Hepatocyte (in vitro differentiated cells): ENCODE data around the gene SFMBT2. TPM values are rescaled to one million over a fixed set of nuclear protein-coding genes. Genes with fewer than 3 reads are reported as not detected.

Experiments used
- DNase-seq: peaks from one replicate; pipeline ENCODE4 v3.0.0-alpha.2; 2016; ENCODE audit warnings: low spot score
- H2AFZ ChIP-seq: fragments of 200-600 bp; sonication (generic); 2 replicates; pipeline ENCODE4 v1.6.0; 2016; ENCODE audit warnings: antibody characterized with exemption, mild to moderate bottlenecking
- H3K27ac ChIP-seq: fragments of 200-600 bp; sonication (generic); 2 replicates; pipeline ENCODE4 v1.5.1; 2016; ENCODE audit warnings: mild to moderate bottlenecking
- H3K27me3 ChIP-seq: fragments of 200-600 bp; sonication (generic); 2 replicates; pipeline ENCODE4 v1.6.1; 2016
- H3K36me3 ChIP-seq: fragments of 200-600 bp; sonication (generic); replicated peaks from 2 replicates; pipeline ENCODE4 v1.5.1; 2016; ENCODE audit warnings: low read depth; ENCODE audit not compliant: insufficient read depth
- H3K4me1 ChIP-seq: fragments of 200-600 bp; sonication (generic); 2 replicates; pipeline ENCODE4 v1.5.1; 2016; ENCODE audit warnings: mild to moderate bottlenecking, moderate library complexity; ENCODE audit not compliant: insufficient read depth
- H3K4me2 ChIP-seq: fragments of 200-600 bp; sonication (generic); 2 replicates; pipeline ENCODE4 v1.6.0; 2016
- H3K4me3 ChIP-seq: fragments of 200-600 bp; sonication (generic); 2 replicates; pipeline ENCODE4 v1.5.1; 2016; ENCODE audit warnings: mild to moderate bottlenecking
- H3K79me2 ChIP-seq: fragments of 200-600 bp; sonication (generic); 2 replicates; pipeline ENCODE4 v1.6.0; 2017; ENCODE audit warnings: mild to moderate bottlenecking
- H3K9me2 ChIP-seq: fragments of 200-600 bp; sonication (generic); replicated peaks from 2 replicates; pipeline ENCODE4 v1.6.0; 2017; ENCODE audit warnings: mild to moderate bottlenecking; ENCODE audit not compliant: insufficient read depth
- H3K9me3 ChIP-seq: fragments of 200-600 bp; sonication (generic); 2 replicates; pipeline ENCODE4 v1.5.1; 2016; ENCODE audit warnings: low read depth, mild to moderate bottlenecking
- H4K20me1 ChIP-seq: fragments of 200-600 bp; sonication (generic); 2 replicates; pipeline ENCODE4 v1.6.0; 2016; ENCODE audit warnings: mild to moderate bottlenecking; ENCODE audit not compliant: insufficient read depth, poor library complexity, severe bottlenecking
- EZH2 ChIP-seq: fragments of 200-600 bp; sonication (generic); IDR thresholded peaks from 2 replicates; pipeline ENCODE4 v1.6.1; 2016; ENCODE audit warnings: antibody characterized with exemption, mild to moderate bottlenecking, borderline replicate concordance
- EZH2phosphoT487 ChIP-seq: fragments of 200-600 bp; sonication (generic); IDR thresholded peaks from one replicate; pipeline ENCODE4 v1.6.1; 2018; ENCODE audit warnings: antibody characterized with exemption, mild to moderate bottlenecking, low read depth, moderate library complexity; ENCODE audit not compliant: unreplicated experiment, severe bottlenecking
- WGBS: methylation state at CpG from one replicate; pipeline ENCODE4 v1.1.6; 2016; ENCODE audit warnings: low lambda C conversion rate; ENCODE audit errors: missing lambda C conversion rate; 5-methylcytosine and 5-hydroxymethylcytosine counted together
- polyA plus RNA-seq: library from polyadenylated mRNA; unstranded; fragments of >200 nt; fragmentation: Nextera tagmentation; extraction: Ambion mirVana; gene quantifications from 2 replicates; pipeline ENCODE4 v1.2.1, GENCODE V29; 2016
- total RNA-seq: library from RNA; depleted of rRNA; stranded (reverse); fragments of >200 nt; gene quantifications from 2 replicates; pipeline ENCODE4 v1.2.3, GENCODE V29; 2014
- TF ChIP-seq, protein P1 (sequence below): fragments of 200-600 bp; sonication (generic); IDR thresholded peaks from 2 replicates; pipeline ENCODE4 v1.5.1; 2016; ENCODE audit warnings: antibody characterized with exemption, mild to moderate bottlenecking; ENCODE audit not compliant: poor library complexity

Gene SFMBT2
- total and polyA plus RNA-seq, 2 experiments from 2014 or later: 1.1 to 3.8 TPM

DNA sequence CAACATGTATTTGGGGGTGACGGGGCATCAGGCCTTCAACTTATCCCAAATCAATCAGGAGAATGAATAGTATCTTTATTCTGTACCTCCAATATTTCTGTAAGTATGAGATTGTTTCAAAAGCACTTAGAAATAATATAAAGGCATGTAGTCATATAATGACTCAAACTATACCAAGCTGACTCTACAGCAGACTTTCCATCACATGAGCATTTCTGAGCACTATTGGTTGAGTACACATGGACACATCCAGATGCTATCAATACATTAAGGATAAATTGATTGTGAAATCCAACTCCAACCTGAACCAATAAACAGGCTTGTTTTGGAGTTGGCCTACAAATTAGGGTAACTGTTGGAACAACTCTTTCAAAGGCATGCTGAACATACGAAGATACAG, 229.4 kb downstream of the SFMBT2 start:
- Histone ChIP-seq H3K79me2 (no peaks in the 10 kb centered on the region), H3K27ac (no peak overlapping the region), H3K4me1 (no peaks in the 10 kb centered on the region), H3K9me2 (no peaks in the 10 kb centered on the region), H3K27me3 (no peaks in the 10 kb centered on the region), H2AFZ (no peak overlapping the region), H3K9me3 (no peaks in the 10 kb centered on the region), H3K36me3 (no peaks in the 10 kb centered on the region), H3K4me3 (no peak overlapping the region), H3K4me2 (no peak overlapping the region), H4K20me1 (no peaks in the 10 kb centered on the region)
- TF ChIP-seq EZH2 (no peak), EZH2phosphoT487 (no peak)
- TF ChIP-seq, protein P1, sequence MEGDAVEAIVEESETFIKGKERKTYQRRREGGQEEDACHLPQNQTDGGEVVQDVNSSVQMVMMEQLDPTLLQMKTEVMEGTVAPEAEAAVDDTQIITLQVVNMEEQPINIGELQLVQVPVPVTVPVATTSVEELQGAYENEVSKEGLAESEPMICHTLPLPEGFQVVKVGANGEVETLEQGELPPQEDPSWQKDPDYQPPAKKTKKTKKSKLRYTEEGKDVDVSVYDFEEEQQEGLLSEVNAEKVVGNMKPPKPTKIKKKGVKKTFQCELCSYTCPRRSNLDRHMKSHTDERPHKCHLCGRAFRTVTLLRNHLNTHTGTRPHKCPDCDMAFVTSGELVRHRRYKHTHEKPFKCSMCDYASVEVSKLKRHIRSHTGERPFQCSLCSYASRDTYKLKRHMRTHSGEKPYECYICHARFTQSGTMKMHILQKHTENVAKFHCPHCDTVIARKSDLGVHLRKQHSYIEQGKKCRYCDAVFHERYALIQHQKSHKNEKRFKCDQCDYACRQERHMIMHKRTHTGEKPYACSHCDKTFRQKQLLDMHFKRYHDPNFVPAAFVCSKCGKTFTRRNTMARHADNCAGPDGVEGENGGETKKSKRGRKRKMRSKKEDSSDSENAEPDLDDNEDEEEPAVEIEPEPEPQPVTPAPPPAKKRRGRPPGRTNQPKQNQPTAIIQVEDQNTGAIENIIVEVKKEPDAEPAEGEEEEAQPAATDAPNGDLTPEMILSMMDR: no peak
- no peak for DNase-seq
- WGBS: 89% methylated on average over 2 of the region's 2 CpGs

DNA sequence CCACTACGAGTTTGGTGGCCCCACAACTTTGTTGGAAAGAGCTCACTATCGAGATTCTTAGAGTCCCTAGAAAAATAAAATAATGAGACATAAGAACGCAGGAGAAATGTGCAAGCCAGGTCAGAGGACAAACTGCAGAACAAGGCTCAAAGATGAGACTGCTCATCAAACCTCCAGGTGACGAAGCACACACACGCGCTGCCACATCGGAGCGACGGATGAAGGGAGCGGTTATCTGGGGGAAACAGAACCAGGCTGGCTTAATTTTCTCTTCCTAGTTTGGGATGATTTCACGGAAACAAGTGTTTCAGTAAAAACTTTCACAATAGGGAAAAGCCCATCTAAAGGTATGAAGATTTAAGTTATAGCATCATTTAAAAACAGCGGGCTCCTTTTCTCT, 231.3 kb downstream of the SFMBT2 start:
- H3K4me1 ChIP-seq: no peaks in the 10 kb centered on the region
- H3K36me3 ChIP-seq: no peaks in the 10 kb centered on the region
- 88% methylated on average over 12 of the region's 12 CpGs for WGBS
- no peaks in the 10 kb centered on the region for H3K9me2 ChIP-seq
- no peak overlapping the region for H3K27ac ChIP-seq
- H3K9me3 ChIP-seq: no peaks in the 10 kb centered on the region
- H2AFZ ChIP-seq: no peak overlapping the region
- H3K4me3 ChIP-seq: no peak overlapping the region
- H3K4me2 ChIP-seq: no peak overlapping the region
- no peak for DNase-seq
- no peaks in the 10 kb centered on the region for H4K20me1 ChIP-seq
- TF ChIP-seq EZH2: no peak
- TF ChIP-seq EZH2phosphoT487: no peak
- TF ChIP-seq, protein P1: no peak
- no peaks in the 10 kb centered on the region for H3K79me2 ChIP-seq
- no peaks in the 10 kb centered on the region for H3K27me3 ChIP-seq

DNA sequence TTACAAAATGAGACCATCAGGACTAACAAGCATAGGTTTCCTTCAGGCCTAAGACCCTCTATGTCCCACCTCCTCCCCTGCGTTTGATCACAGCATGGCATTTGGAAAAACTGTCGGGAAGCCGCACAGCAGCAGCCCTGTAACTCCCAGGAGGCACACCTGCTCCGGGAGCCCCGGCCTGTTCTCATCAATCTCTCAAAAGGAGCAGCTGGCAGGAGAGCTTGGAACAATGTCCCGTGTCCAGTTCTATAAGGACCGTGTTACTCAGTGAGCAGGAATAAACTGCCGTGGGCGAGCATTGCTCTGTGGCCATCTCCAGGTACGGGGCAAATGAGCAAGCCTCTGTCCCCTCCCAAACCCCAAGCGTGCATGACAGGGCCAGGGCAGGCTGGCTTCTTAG, 236.9 kb downstream of the SFMBT2 start:
- Histone ChIP-seq H3K9me3 (no peaks in the 10 kb centered on the region), H3K4me3 (no peak overlapping the region), H3K4me2 (no peak overlapping the region), H3K4me1 (no peaks in the 10 kb centered on the region), H3K27ac (no peak overlapping the region), H2AFZ (no peak overlapping the region), H3K9me2 (no peaks in the 10 kb centered on the region), H3K79me2 (no peaks in the 10 kb centered on the region), H3K27me3 (no peaks in the 10 kb centered on the region), H3K36me3 (no peaks in the 10 kb centered on the region), H4K20me1 (no peaks in the 10 kb centered on the region)
- no peak for DNase-seq
- TF ChIP-seq, protein P1: no peak
- TF ChIP-seq EZH2 (no peak), EZH2phosphoT487 (no peak)
- 90% methylated on average over 11 of the region's 11 CpGs for WGBS

DNA sequence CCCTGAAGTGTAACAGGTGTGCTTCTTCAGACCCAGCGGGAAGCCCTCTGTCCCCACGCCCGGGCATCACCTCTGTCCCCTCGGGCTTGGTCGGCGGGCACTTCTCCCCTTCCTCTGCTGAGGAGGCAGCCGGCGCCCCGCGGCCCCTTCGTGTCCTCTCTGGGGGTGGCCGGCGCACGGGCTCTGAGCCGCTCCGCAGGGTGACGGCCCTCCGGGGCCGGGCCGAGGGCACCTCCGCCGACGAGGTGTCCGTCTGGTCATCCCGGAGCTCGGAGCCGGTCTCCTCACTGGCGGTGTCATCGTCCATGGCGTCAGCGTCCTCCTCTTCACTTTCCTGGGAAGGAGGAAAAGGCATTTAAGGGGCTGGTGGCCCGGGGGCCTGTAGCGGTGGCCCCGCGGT, 239.0 kb downstream of the SFMBT2 start:
- H3K4me3 ChIP-seq: no peak overlapping the region
- no peaks in the 10 kb centered on the region for H3K9me3 ChIP-seq
- DNase-seq: no peak
- TF ChIP-seq EZH2phosphoT487 (no peak), EZH2 (no peak)
- TF ChIP-seq, protein P1: no peak
- H3K4me1 ChIP-seq: no peaks in the 10 kb centered on the region
- WGBS: 99% methylated on average over 23 of the region's 35 CpGs
- no peaks in the 10 kb centered on the region for H3K27me3 ChIP-seq
- H4K20me1 ChIP-seq: no peaks in the 10 kb centered on the region
- no peaks in the 10 kb centered on the region for H3K79me2 ChIP-seq
- no peak overlapping the region for H3K4me2 ChIP-seq
- no peak overlapping the region for H2AFZ ChIP-seq
- H3K9me2 ChIP-seq: no peaks in the 10 kb centered on the region
- no peak overlapping the region for H3K27ac ChIP-seq
- H3K36me3 ChIP-seq: no peaks in the 10 kb centered on the region
